ENCODE data around the gene LMBRD1.
"Not testable (repeated sequence)": the region's sequence is repeated elsewhere in the genome, so short reads cannot be mapped to it uniquely, and the experiment has no call there.

LMBRD1 gene

GRCh38 chr6:69798796-69799195 is 2.0 kb upstream of the LMBRD1 start:
- not testable (repeated sequence) for DNase-seq (ENCODE audit: low read depth in 4 of 4, low spot score in 1 of 4)

GRCh38 chr6:69796073-69796641 is 653 bp downstream of the LMBRD1 start:
- DNase-seq (ENCODE audit: low read depth in 4 of 4, low spot score in 1 of 4), result peak in 1 of 4 experiments; percentile 2

GRCh38 chr6:69795469-69796072 is 1.2 kb downstream of the LMBRD1 start:
- no peak for DNase-seq (ENCODE audit: low read depth in 4 of 4, low spot score in 1 of 4)

- no peak for DNase-seq (ENCODE audit: low read depth in 4 of 4, low spot score in 1 of 4)
These were observed 4.5 kb downstream of the LMBRD1 start for GRCh38 chr6:69792292-69792691.

- DNase-seq (ENCODE audit: low read depth in 4 of 4, low spot score in 1 of 4), result no peak
These were observed 5.7 kb downstream of the LMBRD1 start for GRCh38 chr6:69791065-69791471.

GRCh38 chr6:69790629-69791028 is 6.2 kb downstream of the LMBRD1 start:
- no peak for DNase-seq (ENCODE audit: low read depth in 4 of 4, low spot score in 1 of 4)

- DNase-seq (ENCODE audit: low read depth in 4 of 4, low spot score in 1 of 4), result no peak
These were observed 7.2 kb downstream of the LMBRD1 start for GRCh38 chr6:69789578-69789977.

- not testable (repeated sequence) for DNase-seq (ENCODE audit: low read depth in 4 of 4, low spot score in 1 of 4)
These were observed 9.4 kb downstream of the LMBRD1 start for GRCh38 chr6:69787436-69787835.

GRCh38 chr6:69785697-69786096 is 11.1 kb downstream of the LMBRD1 start:
- DNase-seq (ENCODE audit: low read depth in 4 of 4, low spot score in 1 of 4), result no peak

GRCh38 chr6:69784595-69785377 is 12.0 kb downstream of the LMBRD1 start:
- DNase-seq (ENCODE audit: low read depth in 4 of 4, low spot score in 1 of 4), result no peak

- no peak for DNase-seq (ENCODE audit: low read depth in 4 of 4, low spot score in 1 of 4)
These were observed 13.7 kb downstream of the LMBRD1 start for GRCh38 chr6:69783108-69783507.

GRCh38 chr6:69780585-69781178 is 16.1 kb downstream of the LMBRD1 start:
- no peak for DNase-seq (ENCODE audit: low read depth in 4 of 4, low spot score in 1 of 4)

- DNase-seq (ENCODE audit: low read depth in 4 of 4, low spot score in 1 of 4), result no peak
These were observed 20.9 kb downstream of the LMBRD1 start for GRCh38 chr6:69775941-69776340.

GRCh38 chr6:69775585-69775849 is 21.3 kb downstream of the LMBRD1 start:
- DNase-seq (ENCODE audit: low read depth in 4 of 4, low spot score in 1 of 4), result no peak

GRCh38 chr6:69774740-69775584 is 21.8 kb downstream of the LMBRD1 start:
- no peak for DNase-seq (ENCODE audit: low read depth in 4 of 4, low spot score in 1 of 4)

- no peak for DNase-seq (ENCODE audit: low read depth in 4 of 4, low spot score in 1 of 4)
These were observed 25.5 kb downstream of the LMBRD1 start for GRCh38 chr6:69771158-69771906.

GRCh38 chr6:69768664-69769063 is 28.1 kb downstream of the LMBRD1 start:
- DNase-seq (ENCODE audit: low read depth in 4 of 4, low spot score in 1 of 4), result no peak

- no peak for DNase-seq (ENCODE audit: low read depth in 4 of 4, low spot score in 1 of 4)
These were observed 33.0 kb downstream of the LMBRD1 start for GRCh38 chr6:69763763-69764162.

- DNase-seq (ENCODE audit: low read depth in 4 of 4, low spot score in 1 of 4), result no peak
These were observed 35.0 kb downstream of the LMBRD1 start for GRCh38 chr6:69761853-69762252.

- DNase-seq (ENCODE audit: low read depth in 4 of 4, low spot score in 1 of 4), result no peak
These were observed 38.6 kb downstream of the LMBRD1 start for GRCh38 chr6:69758214-69758613.

- DNase-seq (ENCODE audit: low read depth in 4 of 4, low spot score in 1 of 4), result no peak
These were observed 39.9 kb downstream of the LMBRD1 start for GRCh38 chr6:69756907-69757306.

All from stimulated activated CD4-positive, alpha-beta T cell treated with anti-CD3 and anti-CD28 coated beads, Interleukin-1b, Interleukin-23, amount 100 ng/mL, for 24 hours (primary cell).